Endothelial cell of umbilical vein (primary cell): ENCODE data around the gene MCM9.

Source experiments
- CTCF ChIP-seq, 2 donors: IDR thresholded peaks; 1 replicate in 1 of 2; 2 replicates in 1 of 2; pipeline ENCODE4 v1.5.1; 2011; ENCODE audit warnings: low read length in 2 of 2, mild to moderate bottlenecking in 2 of 2, moderate library complexity in 2 of 2, control low read depth in 1 of 2, inconsistent platforms in 1 of 2, low read depth in 1 of 2; ENCODE audit not compliant: insufficient read depth in 1 of 2; ENCODE audit errors: extremely low read depth in 1 of 2
- EZH2 ChIP-seq: IDR thresholded peaks from 2 replicates; pipeline ENCODE4 v1.6.1; 2012; ENCODE audit warnings: borderline replicate concordance, low read depth, mild to moderate bottlenecking, moderate library complexity, low read length, inconsistent platforms; ENCODE audit not compliant: severe bottlenecking
- FOS ChIP-seq: IDR thresholded peaks from 2 replicates; pipeline ENCODE4 v1.6.1; 2011; ENCODE audit warnings: mild to moderate bottlenecking, low read length, moderate library complexity, borderline replicate concordance; ENCODE audit not compliant: insufficient read depth
- GATA2 ChIP-seq: IDR thresholded peaks from 2 replicates; pipeline ENCODE4 v1.7.0; 2011; ENCODE audit warnings: low read depth, mild to moderate bottlenecking, moderate library complexity, mixed read lengths, low read length; ENCODE audit not compliant: insufficient read length, insufficient read depth
- MAX ChIP-seq: IDR thresholded peaks from 2 replicates; pipeline ENCODE4 v1.6.1; 2011; ENCODE audit not compliant: insufficient read depth, insufficient read length
- MYC ChIP-seq: IDR thresholded peaks from one replicate; pipeline ENCODE4 v1.6.1; 2011; ENCODE audit warnings: mild to moderate bottlenecking, low read depth, low read length
- POLR2A ChIP-seq: IDR thresholded peaks from 2 replicates; pipeline ENCODE4 v1.6.1; 2012; ENCODE audit warnings: low read depth, mild to moderate bottlenecking, control low read depth, low read length
- POLR2AphosphoS5 ChIP-seq: IDR thresholded peaks from 2 replicates; pipeline ENCODE4 v1.6.1; 2012; ENCODE audit warnings: low read depth, mild to moderate bottlenecking, control low read depth, low read length, moderate library complexity; ENCODE audit not compliant: insufficient read depth

- no peak for TF ChIP-seq CTCF (IDR thresholded peaks at IDR 0.05; ENCODE audit: extremely low read depth in 1 of 2, insufficient read depth in 1 of 2, low read depth in 1 of 2, low read length in 2 of 2)
- TF ChIP-seq EZH2, result no peak
- no peak for TF ChIP-seq POLR2A
- TF ChIP-seq POLR2AphosphoS5, result no peak
- TF ChIP-seq MAX, result no peak
- no peak for TF ChIP-seq FOS
- TF ChIP-seq MYC, result no peak
- no peak for TF ChIP-seq GATA2
Measured at GRCh38 chr6:118899948-118900347, 35.0 kb downstream of the MCM9 start.
